Parathyroid adenoma (tissue), 2 donors: ENCODE measurements around the gene ZMPSTE24.

Experiments used
- H2AFZ ChIP-seq: fragments of 300-600 bp; sonication (generic); one replicate; pipeline ENCODE4 v1.7.0; 2017; ENCODE audit warnings: antibody characterized with exemption, mild to moderate bottlenecking
- H3K27ac ChIP-seq: fragments of 300-600 bp; sonication (generic); one replicate; pipeline ENCODE4 v1.7.0; 2017
- H3K27me3 ChIP-seq: fragments of 300-600 bp; sonication (generic); one replicate; pipeline ENCODE4 v1.7.0; 2017; ENCODE audit warnings: low read length; ENCODE audit not compliant: control insufficient read depth, insufficient read depth
- H3K36me3 ChIP-seq: fragments of 300-600 bp; sonication (generic); one replicate; pipeline ENCODE4 v1.7.0; 2017; ENCODE audit warnings: low read length; ENCODE audit not compliant: control insufficient read depth, insufficient read depth
- H3K4me1 ChIP-seq: fragments of 300-600 bp; sonication (generic); one replicate; pipeline ENCODE4 v1.7.0; 2017; ENCODE audit warnings: control low read depth
- H3K4me2 ChIP-seq: fragments of 300-600 bp; sonication (generic); one replicate; pipeline ENCODE4 v1.7.0; 2017; ENCODE audit warnings: low read length
- H3K4me3 ChIP-seq: fragments of 300-600 bp; sonication (generic); one replicate; pipeline ENCODE4 v1.7.0; 2017; ENCODE audit warnings: low read depth, low read length
- H3K79me2 ChIP-seq: fragments of 300-600 bp; sonication (generic); one replicate; pipeline ENCODE4 v1.7.0; 2017; ENCODE audit warnings: control low read depth
- H3K9ac ChIP-seq: fragments of 300-600 bp; sonication (generic); one replicate; pipeline ENCODE4 v1.7.0; 2017; ENCODE audit warnings: mild to moderate bottlenecking
- H3K9me3 ChIP-seq: fragments of 300-600 bp; sonication (generic); one replicate; pipeline ENCODE4 v1.7.0; 2017; ENCODE audit warnings: low read length; ENCODE audit not compliant: control insufficient read depth
- CTCF ChIP-seq: fragments of 300-600 bp; sonication (generic); IDR thresholded peaks from one replicate; pipeline ENCODE4 v1.7.0; 2017; ENCODE audit warnings: antibody characterized with exemption, mild to moderate bottlenecking
- donor health status: primary hyperparathyroidism.

Gene ZMPSTE24

GRCh38 chr1:40266786-40267535, 8.9 kb downstream of the ZMPSTE24 start:
- Histone ChIP-seq H3K27ac (no peak overlapping the region), H3K4me2 (no peak overlapping the region), H3K36me3 (no peaks in the 10 kb centered on the region), H3K4me3 (no peak overlapping the region), H3K27me3 (no peaks in the 10 kb centered on the region), H2AFZ (no peak overlapping the region), H3K9ac (no peak overlapping the region), H3K79me2 (no peaks in the 10 kb centered on the region), H3K4me1 (no peaks in the 10 kb centered on the region), H3K9me3 (no peaks in the 10 kb centered on the region)
- TF ChIP-seq CTCF, result no peak

- Histone ChIP-seq H3K9me3 (no peaks in the 10 kb centered on the region), H2AFZ (no peak overlapping the region), H3K36me3 (no peaks in the 10 kb centered on the region), H3K79me2 (no peaks in the 10 kb centered on the region), H3K27me3 (no peaks in the 10 kb centered on the region), H3K4me3 (no peak overlapping the region), H3K9ac (no peak overlapping the region), H3K4me2 (no peak overlapping the region), H3K27ac (no peak overlapping the region), H3K4me1 (no peaks in the 10 kb centered on the region)
- no peak for TF ChIP-seq CTCF
These were observed 9.7 kb downstream of the ZMPSTE24 start for GRCh38 chr1:40267767-40268187.

DNA sequence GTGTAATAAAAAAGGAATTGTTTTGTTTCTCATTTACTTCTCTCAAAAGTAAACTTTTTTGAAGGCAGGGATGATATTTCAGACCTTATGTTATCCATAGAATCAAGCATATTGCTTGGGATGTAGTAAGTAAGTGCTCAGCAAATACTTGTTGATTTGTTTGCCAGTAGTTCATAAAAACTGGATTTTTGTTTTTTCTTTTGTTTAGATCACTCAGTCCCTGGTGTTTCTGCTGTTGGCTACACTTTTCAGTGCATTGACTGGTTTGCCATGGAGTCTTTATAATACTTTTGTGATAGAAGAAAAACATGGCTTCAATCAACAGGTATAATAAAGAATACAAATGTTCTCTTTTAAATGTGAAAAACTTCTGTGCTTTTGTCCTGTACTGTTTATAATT, 10.2 kb downstream of the ZMPSTE24 start:
- Histone ChIP-seq H3K4me3 (no peak overlapping the region), H2AFZ (no peak overlapping the region), H3K4me2 (no peak overlapping the region), H3K27me3 (no peaks in the 10 kb centered on the region), H3K9me3 (no peaks in the 10 kb centered on the region), H3K4me1 (no peaks in the 10 kb centered on the region), H3K9ac (no peak overlapping the region), H3K36me3 (no peaks in the 10 kb centered on the region), H3K79me2 (no peaks in the 10 kb centered on the region), H3K27ac (no peak overlapping the region)
- TF ChIP-seq CTCF, result no peak

DNA sequence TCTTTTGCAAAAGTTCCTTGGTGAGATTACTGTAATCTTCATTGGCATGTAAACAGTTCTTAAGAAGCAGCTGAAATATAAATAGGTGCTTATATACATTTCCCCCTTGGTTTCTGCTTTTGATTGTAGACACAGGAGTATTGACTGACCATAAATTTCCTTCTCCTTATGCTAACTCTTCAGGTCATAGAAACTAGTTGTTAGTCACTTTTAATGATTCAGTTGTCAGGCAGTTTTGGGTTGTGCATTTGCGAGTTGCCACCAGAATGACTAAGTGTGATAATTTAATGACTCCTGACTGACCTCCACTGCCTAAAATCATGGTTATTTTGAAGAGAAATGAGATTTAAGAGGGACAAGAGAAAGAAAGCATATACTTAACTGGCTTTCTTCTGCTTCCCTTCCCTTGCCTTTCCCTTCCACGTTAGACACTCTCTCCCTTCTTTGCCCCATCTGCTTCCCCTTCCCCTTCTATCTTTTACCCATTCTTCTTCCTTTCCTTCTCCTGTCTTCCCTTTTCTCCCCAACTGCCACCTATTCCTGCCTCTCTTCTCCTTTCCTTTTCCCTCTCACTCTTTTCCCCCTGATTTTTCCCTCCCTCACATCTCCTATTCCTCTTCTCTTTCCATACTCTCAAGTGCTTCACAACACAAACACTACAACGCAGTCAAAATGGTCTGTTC, 12.3 kb downstream of the ZMPSTE24 start:
- Histone ChIP-seq H3K36me3 (no peaks in the 10 kb centered on the region), H3K9me3 (no peaks in the 10 kb centered on the region), H3K79me2 (no peaks in the 10 kb centered on the region), H3K27ac (no peak overlapping the region), H3K4me3 (no peak overlapping the region), H3K4me2 (no peak overlapping the region), H3K4me1 (no peaks in the 10 kb centered on the region), H2AFZ (no peak overlapping the region), H3K9ac (no peak overlapping the region), H3K27me3 (no peaks in the 10 kb centered on the region)
- no peak for TF ChIP-seq CTCF
